ENCODE data around the gene ZNF385C. TPM values are rescaled to one million over a fixed set of nuclear protein-coding genes. Genes with fewer than 3 reads are reported as not detected.

Gene ZNF385C
- total RNA-seq, 1 experiment from 2014 or later, result 1.9 TPM

- DNase-seq (ENCODE audit: low spot score), result no peak
- in situ Hi-C loops (cut with HindIII; ENCODE audit: low sequenced_read_pairs), result no loop called here
Observed at GRCh38 chr17:41982026-41982760, 116.1 kb downstream of the ZNF385C start.

DNA sequence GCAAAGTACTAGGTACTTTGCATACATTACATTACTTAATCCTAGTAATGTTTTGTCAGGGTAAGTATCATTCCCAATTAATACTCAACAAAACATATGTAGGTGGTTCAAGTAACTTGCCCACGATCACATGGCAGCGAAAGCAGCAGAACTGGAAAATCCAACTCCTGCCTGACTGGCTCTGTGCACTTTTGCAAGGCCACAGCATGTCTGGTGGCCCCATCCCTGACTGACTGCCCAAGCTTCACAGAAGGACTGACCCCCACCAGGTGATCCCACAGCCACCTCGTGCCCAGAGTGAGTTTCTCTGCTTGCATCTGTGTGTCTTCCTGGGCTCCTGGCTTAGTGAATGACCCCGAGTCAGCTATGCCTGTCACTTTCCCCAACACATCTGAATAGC is 120.3 kb downstream of the ZNF385C start:
- in situ Hi-C loops (cut with HindIII; ENCODE audit: low sequenced_read_pairs), result no loop called here
- no peak for DNase-seq (ENCODE audit: low spot score)

DNA sequence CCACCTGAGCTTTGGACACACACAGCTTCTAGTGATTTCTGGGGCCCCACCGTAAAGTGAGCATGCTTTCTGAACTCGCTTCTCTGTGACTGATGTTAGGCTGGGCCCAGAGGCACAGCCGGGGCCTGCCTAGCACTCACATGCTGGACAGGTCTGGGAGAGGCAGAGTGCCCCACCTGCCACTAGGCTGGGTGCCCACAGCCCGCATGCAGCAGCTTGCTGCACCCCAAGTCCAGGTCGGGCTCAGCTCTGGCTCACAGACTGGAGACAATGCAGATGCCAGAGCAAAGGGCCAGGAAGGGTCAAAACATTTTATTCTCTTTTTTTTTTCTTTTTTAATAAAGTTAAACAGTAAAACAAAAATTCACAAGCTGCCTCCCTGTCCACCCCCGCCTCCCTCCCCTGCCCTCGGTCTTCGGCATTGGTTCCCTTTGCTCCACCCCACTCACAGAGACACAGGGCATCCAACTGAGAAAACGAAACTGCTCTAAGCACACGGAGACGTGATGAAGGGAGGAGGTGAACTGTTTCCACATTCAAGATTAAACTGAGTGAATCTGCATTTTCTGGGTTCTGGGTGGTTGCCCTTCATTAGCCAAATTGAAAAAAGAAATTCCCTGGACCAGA is 122.0 kb downstream of the ZNF385C start:
- no peak for DNase-seq (ENCODE audit: low spot score)
- in situ Hi-C loops (cut with HindIII; ENCODE audit: low sequenced_read_pairs), result no loop called here

Other genes with a start within 250 kb of the ZNF385C start
- gene KLHL11, start 233.1 kb downstream of the ZNF385C start, total RNA-seq (2014; rRNA removed; shearing (Covaris generic)), result 13.4 and 16.2 TPM in 2 replicates
- gene ACLY, start 179.5 kb downstream of the ZNF385C start, total RNA-seq (2014; rRNA removed; shearing (Covaris generic)), result 193 and 255 TPM in 2 replicates
- 1.7 TPM in 1 of 2 replicates, not detected in the other for gene ODAD4, start 167.9 kb downstream of the ZNF385C start, total RNA-seq (2014; rRNA removed; shearing (Covaris generic))
- gene CNP, start 131.7 kb downstream of the ZNF385C start, total RNA-seq (2014; rRNA removed; shearing (Covaris generic)), result 55.4 and 76.7 TPM in 2 replicates
- gene DNAJC7, start 81.0 kb downstream of the ZNF385C start, total RNA-seq (2014; rRNA removed; shearing (Covaris generic)), result 148 and 158 TPM in 2 replicates
- gene NKIRAS2, start 78.4 kb downstream of the ZNF385C start, total RNA-seq (2014; rRNA removed; shearing (Covaris generic)), result 42.6 and 65.5 TPM in 2 replicates
- 1.7 and 2.3 TPM in 2 replicates for gene C17orf113, start 47.9 kb downstream of the ZNF385C start, total RNA-seq (2014; rRNA removed; shearing (Covaris generic))
- 2.4 and 6.5 TPM in 2 replicates for gene DHX58, start 14.2 kb upstream of the ZNF385C start, total RNA-seq (2014; rRNA removed; shearing (Covaris generic))
- 26.3 and 28.6 TPM in 2 replicates for gene KAT2A, start 22.9 kb upstream of the ZNF385C start, total RNA-seq (2014; rRNA removed; shearing (Covaris generic))
- not detected in 2 replicates for gene HSPB9, start 24.3 kb upstream of the ZNF385C start, total RNA-seq (2014; rRNA removed; shearing (Covaris generic))
- 130 and 145 TPM in 2 replicates for gene RAB5C, start 56.5 kb upstream of the ZNF385C start, total RNA-seq (2014; rRNA removed; shearing (Covaris generic))
- gene KCNH4, start 82.7 kb upstream of the ZNF385C start, total RNA-seq (2014; rRNA removed; shearing (Covaris generic)), result not detected in 2 replicates
- gene HCRT, start 87.0 kb upstream of the ZNF385C start, total RNA-seq (2014; rRNA removed; shearing (Covaris generic)), result not detected in 2 replicates
- gene GHDC, start 96.0 kb upstream of the ZNF385C start, total RNA-seq (2014; rRNA removed; shearing (Covaris generic)), result 1.1 and 1.4 TPM in 2 replicates
- gene STAT5B, start 177.9 kb upstream of the ZNF385C start, total RNA-seq (2014; rRNA removed; shearing (Covaris generic)), result 10.4 and 15.8 TPM in 2 replicates
- gene STAT5A, start 190.0 kb upstream of the ZNF385C start, total RNA-seq (2014; rRNA removed; shearing (Covaris generic)), result 0.18 and 0.31 TPM in 2 replicates